ENCODE results near the gene SRSF2. TPM values are rescaled to one million over a fixed set of nuclear protein-coding genes. Genes with fewer than 3 reads are reported as not detected.

Gene SRSF2
- total and polyA plus RNA-seq, 9 of the 15 experiments (the other 6 are each of a cell fraction or from before 2014, with no cell fraction given): 161 to 583 (median 393) TPM

- Histone ChIP-seq H3K9me3 (replicated peaks; ENCODE audit: control insufficient read depth, insufficient read depth, low read depth, low read length) (no peaks in the 10 kb centered on the region), H3K9ac (ENCODE audit: insufficient read depth in 1 of 2, low read depth in 2 of 2, low read length in 2 of 2) (peak overlapping the region; percentile 70 to 94; a peak in 3 of 4 replicates), H4K20me1 (replicated peaks; ENCODE audit: control insufficient read depth, insufficient read depth, low read length) (peaks cover 31% of the 10 kb centered on the region), H3K36me3 (ENCODE audit: control insufficient read depth, insufficient read depth, low read length) (peaks cover 66% of the 10 kb centered on the region), H3K27ac (ENCODE audit: extremely low read depth, low read depth, low read length) (peak overlapping the region; percentile 94), H3K4me3 (peak overlapping the region; percentile 91), H3K79me2 (ENCODE audit: control insufficient read depth, insufficient read depth, low read length) (peaks cover 87% of the 10 kb centered on the region), H3K4me1 (replicated peaks in 1 of 2; ENCODE audit: control insufficient read depth in 2 of 2, insufficient read depth in 2 of 2, low read length in 2 of 2) (peaks cover 5 to 23% of the 10 kb centered on the region in 2 experiments), H3K9me1 (ENCODE audit: control insufficient read depth, insufficient read depth, low read length) (no peaks in the 10 kb centered on the region), H3K4me2 (ENCODE audit: insufficient read depth, low read length) (peak overlapping the region; percentile 85), H3K27me3 (ENCODE audit: control insufficient read depth in 2 of 2, insufficient read depth in 2 of 2, low read length in 2 of 2) (no peaks in the 10 kb centered on the region), H2AFZ (ENCODE audit: low read depth, low read length) (no peak overlapping the region)
- intact Hi-C loops (cut with micrococcal nuclease) (no loop called here), in situ Hi-C loops (cut with MboI) (no loop called here)
- 6% methylated on average over 8 of the region's 8 CpGs for WGBS (ENCODE audit: insufficient coverage, low coverage, missing lambda C conversion rate)
- FAIRE-seq (no peak), DNase-seq (ENCODE audit: extremely low read depth in 1 of 4, low spot score in 3 of 4) (peak in 1 of 4 experiments; percentile 47), ATAC-seq (no peak)
- BruUV-seq (replicated peaks): no TSS peak
- POLR2A ChIA-PET: interaction anchor here (0.5 to 8.5 kb wide), 19 partner anchors 8 to 630 kb away, joined by 3 to 75 read pairs (median 3); partner anchors contain the start of genes JMJD6 and METTL23
- CTCF ChIA-PET (ENCODE audit: low intra/inter-chr PET ratio): no interaction called here
- TF ChIP-seq CBX8 (IDR thresholded peaks at IDR 0.05; ENCODE audit: borderline replicate concordance, extremely low read depth, low read depth, low read length, poor library complexity, severe bottlenecking) (no peak), ZNF174 (CRISPR knock-in tag; IDR thresholded peaks at IDR 0.05) (no peak), YY1 (IDR thresholded peaks at IDR 0.05; ENCODE audit: borderline replicate concordance in 1 of 3, control insufficient read depth in 1 of 3, extremely low read depth in 1 of 3, insufficient read depth in 3 of 3, insufficient read length in 1 of 3, insufficient replicate concordance in 2 of 3, low read depth in 1 of 3, low read length in 2 of 3) (peak in 1 of 3 experiments; percentile 32), CHD2 (IDR thresholded peaks at IDR 0.05; ENCODE audit: low read depth, low read length) (no peak), NFATC3 (IDR thresholded peaks at IDR 0.05) (no peak), PHTF2 (CRISPR knock-in tag; IDR thresholded peaks at IDR 0.05) (no peak), CHD1 (IDR thresholded peaks at IDR 0.05; ENCODE audit: low read length) (peak; percentile 54), ATF3 (IDR thresholded peaks at IDR 0.05) (no peak), ATF3 (CRISPR knock-in tag; conservative IDR thresholded peaks at IDR 0.05) (no peak), POLR2G (IDR thresholded peaks at IDR 0.05; ENCODE audit: low read depth, low read length) (0 out of 2 replicates have a peak, but pooled peaks have one; percentile 4), NBN (IDR thresholded peaks at IDR 0.05; ENCODE audit: low read depth) (no peak), ZNF133 (CRISPR knock-in tag; IDR thresholded peaks at IDR 0.05) (no peak)
- TF ChIP-seq, protein P1, sequence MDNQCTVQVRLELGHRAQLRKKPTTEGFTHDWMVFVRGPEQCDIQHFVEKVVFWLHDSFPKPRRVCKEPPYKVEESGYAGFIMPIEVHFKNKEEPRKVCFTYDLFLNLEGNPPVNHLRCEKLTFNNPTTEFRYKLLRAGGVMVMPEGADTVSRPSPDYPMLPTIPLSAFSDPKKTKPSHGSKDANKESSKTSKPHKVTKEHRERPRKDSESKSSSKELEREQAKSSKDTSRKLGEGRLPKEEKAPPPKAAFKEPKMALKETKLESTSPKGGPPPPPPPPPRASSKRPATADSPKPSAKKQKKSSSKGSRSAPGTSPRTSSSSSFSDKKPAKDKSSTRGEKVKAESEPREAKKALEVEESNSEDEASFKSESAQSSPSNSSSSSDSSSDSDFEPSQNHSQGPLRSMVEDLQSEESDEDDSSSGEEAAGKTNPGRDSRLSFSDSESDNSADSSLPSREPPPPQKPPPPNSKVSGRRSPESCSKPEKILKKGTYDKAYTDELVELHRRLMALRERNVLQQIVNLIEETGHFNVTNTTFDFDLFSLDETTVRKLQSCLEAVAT (IDR thresholded peaks at IDR 0.05): peak in 1 of 2 experiments; percentile 63; a peak in 2 of 4 replicates
- TF ChIP-seq, protein P2, sequence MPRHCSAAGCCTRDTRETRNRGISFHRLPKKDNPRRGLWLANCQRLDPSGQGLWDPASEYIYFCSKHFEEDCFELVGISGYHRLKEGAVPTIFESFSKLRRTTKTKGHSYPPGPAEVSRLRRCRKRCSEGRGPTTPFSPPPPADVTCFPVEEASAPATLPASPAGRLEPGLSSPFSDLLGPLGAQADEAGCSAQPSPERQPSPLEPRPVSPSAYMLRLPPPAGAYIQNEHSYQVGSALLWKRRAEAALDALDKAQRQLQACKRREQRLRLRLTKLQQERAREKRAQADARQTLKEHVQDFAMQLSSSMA (CRISPR knock-in tag; IDR thresholded peaks at IDR 0.05): no peak
Observed at GRCh38 chr17:76734080-76734840, 2.9 kb downstream of the SRSF2 start.

Data from K562 (cell line).